GM19035 (cell line): ENCODE data around the gene MIPEP.
A peak's percentile ranks its signal among the peaks of the same experiment; 100 is the strongest.

Experiments used
- ATAC-seq: cut with Tn5 transposase; IDR thresholded peaks from one replicate; pipeline ENCODE4 v1.9.1; 2021; ENCODE audit not compliant: unreplicated experiment

MIPEP gene

DNA sequence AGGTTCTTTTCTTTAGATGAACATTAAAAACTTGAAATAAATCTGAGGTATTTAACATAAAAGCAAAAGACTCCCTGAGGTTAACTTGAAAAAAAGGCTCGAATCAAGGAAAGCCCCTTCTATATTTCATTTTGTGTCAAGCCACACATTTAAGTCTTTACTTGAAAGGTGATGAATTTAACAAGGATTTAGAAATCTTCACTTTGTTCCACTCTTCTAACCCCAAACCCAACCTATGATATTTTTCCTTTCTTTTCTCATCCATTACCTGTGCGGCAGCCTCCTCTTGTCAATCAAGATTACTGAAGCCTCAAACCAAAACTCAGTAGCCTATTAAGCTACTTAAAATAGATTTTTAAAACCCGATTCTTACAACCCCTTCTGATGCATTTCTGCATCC, 33.8 kb downstream of the MIPEP start:
- no peak for ATAC-seq

DNA sequence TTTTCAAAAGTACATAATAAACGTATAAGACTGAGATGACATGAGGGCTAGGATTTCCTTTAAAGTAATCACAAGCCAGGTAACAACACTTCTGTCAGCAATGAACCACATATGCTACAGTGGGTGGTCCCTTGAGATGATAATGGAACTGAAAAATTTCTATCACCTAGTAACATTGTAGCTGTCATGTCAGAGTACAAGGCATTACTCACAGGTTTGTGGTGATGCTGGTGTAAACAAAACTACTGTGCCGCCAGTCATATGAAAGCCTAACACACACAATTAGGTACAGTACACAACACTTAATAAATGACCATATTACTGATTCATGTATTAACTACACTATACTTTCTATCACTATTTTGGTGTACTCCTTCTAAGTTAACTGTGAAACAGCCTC, 36.8 kb downstream of the MIPEP start:
- ATAC-seq: no peak

DNA sequence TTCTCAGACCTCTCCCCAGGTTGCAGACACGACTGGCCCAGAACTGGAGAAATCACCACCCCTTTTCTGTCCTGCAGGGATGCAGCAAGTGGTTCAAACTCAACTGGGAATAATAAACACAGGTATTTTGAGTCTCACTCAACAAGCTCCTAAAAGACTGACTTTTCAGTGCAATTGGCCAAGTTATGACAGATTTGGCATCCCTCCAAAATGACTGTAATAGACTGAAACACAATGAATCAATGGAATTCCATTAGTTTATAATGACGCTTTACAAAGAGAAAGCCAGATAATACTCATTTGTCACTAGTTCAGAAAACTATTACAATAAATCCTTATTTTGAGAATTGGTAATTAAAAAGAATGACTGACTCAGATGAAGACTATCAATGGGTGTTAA, 38.1 kb downstream of the MIPEP start:
- no peak for ATAC-seq

DNA sequence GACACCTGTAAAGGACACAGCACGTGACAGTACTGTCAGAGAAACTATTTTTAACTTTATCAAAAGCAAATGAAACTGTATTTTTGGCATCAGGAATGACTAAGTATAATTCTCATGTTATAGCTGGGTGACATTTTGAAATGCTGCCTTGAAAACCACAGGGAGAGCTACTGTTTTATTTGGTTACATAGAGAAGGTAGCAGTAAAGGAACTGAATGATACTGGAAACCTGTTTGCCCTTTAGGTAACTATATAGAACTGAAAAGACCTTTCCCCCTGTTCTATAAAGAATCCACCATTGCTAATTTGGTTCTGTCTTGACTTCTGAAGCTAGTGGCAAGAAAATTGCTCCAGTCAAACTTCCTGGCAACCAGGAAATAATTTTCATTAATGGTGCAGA, 39.1 kb downstream of the MIPEP start:
- ATAC-seq: no peak

GRCh38 chr13:23849670-23850069, 39.5 kb downstream of the MIPEP start:
- ATAC-seq: no peak

DNA sequence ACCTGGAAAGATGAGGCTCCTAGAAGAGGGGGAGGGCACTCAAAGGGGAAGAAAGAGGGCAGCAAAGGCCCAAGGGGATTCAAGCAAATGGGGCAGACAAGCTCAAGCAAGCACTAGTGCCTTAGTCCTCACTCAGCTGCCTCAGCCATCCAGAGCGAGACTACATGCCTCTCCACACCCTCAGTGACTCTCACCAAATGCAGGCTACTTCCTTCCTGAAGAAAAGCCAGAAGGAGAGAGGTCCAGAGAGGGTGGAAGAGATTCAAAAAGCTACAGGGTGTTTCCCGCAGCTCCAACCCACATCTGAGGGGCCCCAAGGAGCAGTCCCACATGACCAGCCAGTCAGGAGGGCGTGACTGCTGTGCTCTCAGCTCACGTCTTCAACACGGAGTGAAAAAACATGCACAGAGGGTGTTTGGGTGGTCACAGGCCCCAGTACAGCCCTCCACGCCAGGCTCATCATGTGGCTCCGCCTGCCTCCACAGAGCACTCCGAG, 40.5 kb downstream of the MIPEP start:
- ATAC-seq: no peak

DNA sequence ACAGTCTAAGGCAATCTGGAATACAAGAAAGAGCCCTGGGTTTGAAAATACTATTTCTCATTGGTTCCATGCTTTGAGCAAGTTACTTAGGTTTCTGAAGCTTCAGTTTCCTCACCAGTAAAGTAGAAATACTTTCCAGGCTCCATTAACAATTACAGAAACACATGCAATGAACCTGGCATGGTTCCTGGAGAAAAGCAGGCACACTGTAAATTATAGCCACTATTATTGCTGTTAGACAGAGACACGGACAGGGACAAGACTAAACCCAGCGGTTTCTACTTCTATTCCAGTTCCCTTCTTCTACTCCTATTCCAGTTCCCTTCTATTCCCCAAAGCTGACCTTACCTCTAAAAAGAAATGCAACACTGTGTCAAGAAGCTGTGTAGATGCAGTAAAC, 41.2 kb downstream of the MIPEP start:
- no peak for ATAC-seq

DNA sequence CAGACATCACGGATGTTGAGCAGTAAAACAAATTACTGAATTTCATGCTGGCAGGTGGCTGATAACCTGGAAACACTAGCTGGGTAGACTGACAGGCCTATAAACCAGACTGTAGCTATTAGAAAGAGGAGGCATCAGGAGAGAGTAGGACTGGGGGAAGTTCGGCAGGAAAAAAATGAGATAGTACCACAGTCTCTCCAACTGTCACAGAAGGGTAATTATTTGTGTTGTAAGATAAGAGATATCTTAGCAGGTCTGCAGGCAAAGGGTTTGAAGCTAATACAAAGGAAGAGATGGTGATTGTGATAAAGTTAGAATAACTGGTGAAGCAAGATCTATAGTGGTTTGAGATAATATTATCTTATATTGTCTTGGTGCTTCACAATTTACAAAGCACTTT, 41.7 kb downstream of the MIPEP start:
- ATAC-seq: no peak

DNA sequence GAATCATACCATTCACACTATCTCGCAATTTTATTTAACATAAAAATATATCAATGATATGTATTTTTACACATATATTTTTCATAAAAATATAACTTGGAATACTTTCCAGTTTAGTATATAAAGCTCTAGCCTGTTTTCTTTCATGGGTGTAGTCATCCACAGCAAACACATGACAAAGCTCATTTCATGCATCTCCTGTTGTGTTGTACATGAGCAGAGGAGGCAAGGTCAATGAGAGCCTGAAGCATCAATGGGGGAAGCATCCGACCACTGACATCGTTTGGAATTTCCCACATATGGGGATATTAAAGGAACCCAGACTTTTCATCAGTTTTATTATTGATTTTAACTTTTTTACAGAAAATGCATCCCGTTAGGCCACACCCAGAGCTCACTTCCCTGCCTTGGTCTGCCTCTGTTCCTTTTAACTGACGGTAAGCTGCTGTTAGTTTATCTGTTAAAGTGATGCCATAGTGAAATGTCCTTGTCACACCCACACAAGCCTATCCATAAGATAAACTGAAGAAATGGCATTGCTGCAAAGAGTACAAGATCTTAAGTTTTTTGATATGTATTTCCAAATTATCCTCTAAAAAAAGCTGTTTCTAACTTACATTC, 44.0 kb downstream of the MIPEP start:
- peak; percentile 21 for ATAC-seq

GRCh38 chr13:23844132-23844531, 45.1 kb downstream of the MIPEP start:
- no peak for ATAC-seq

- ATAC-seq: no peak
Observed at GRCh38 chr13:23843436-23843835, 45.8 kb downstream of the MIPEP start.

DNA sequence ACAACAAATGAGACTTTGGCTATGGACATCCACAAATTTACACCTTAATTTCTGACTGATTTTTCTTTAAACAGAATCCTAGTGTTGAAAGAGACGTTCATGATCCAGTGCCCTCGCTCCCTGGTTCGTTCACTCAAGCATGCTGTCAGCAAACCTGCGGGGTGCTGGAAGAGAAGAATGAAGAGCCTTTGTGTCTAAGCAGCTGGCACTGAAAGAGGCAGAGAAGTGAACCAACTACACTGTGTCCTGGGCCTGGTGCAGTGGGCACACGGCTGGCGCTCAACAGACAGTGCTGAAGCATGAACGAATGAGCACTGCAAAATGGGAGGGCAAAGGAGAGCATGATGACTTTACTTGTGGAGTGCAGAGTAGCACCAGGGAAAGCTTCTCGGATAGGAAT, 46.8 kb downstream of the MIPEP start:
- no peak for ATAC-seq

- no peak for ATAC-seq
Observed at GRCh38 chr13:23833733-23834611, 55.2 kb downstream of the MIPEP start.

- ATAC-seq: no peak
Observed at GRCh38 chr13:23828866-23829265, 60.3 kb downstream of the MIPEP start.

DNA sequence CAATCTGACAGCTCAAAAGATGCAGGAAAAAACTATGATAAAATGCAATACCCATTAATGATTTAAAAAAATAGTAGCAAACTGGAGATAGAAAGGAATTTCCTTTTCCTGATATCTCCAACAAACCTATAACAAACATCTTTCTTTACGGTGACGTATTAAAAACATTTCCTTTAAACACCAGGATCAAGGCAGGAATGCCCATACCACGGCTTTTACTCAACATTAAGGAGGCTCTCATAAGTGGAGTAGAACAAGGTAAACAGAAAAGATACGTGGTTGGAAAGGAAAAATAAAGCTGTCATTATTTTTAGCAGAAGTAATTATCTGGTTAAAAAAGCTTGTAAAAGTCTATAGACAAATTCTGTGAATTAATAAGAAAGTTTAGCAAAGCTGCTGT, 61.1 kb downstream of the MIPEP start:
- no peak for ATAC-seq

DNA sequence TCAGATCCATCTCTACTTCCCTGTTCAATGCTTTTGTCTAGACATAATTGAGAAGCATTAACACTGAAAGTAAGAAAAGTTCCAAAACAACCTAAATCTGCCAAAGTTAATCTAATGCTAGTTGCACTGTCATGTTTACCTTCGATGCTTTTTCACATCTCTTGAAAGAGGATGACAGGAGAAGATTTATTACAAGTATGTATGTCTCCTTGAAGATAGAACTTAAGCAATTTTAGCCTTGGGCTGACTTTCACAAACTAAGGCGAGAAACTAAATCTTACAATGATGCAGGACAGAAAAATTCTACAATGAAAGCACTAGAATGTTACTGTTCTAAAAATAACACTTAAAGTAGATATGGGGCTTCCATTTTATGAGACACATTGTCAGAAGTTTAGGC, 64.0 kb downstream of the MIPEP start:
- no peak for ATAC-seq

DNA sequence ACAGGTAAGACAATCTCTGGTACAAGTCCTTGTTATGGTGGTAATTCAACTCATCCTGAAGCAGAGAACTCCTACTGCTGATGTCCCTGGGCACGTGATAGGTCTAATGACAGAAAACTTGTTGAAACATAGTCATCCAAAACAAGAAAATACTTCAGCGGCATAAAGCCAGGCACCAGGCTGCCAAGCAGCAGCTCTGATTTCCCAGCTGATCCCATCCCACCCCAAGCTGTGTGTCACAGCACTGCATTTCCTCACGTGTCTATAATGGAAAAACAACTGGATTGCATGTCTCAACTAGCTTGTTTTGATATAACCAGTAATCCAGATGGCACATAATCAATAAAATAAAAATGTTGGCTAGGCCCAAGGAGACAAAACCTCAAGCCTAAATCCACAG, 64.8 kb downstream of the MIPEP start:
- ATAC-seq: no peak

DNA sequence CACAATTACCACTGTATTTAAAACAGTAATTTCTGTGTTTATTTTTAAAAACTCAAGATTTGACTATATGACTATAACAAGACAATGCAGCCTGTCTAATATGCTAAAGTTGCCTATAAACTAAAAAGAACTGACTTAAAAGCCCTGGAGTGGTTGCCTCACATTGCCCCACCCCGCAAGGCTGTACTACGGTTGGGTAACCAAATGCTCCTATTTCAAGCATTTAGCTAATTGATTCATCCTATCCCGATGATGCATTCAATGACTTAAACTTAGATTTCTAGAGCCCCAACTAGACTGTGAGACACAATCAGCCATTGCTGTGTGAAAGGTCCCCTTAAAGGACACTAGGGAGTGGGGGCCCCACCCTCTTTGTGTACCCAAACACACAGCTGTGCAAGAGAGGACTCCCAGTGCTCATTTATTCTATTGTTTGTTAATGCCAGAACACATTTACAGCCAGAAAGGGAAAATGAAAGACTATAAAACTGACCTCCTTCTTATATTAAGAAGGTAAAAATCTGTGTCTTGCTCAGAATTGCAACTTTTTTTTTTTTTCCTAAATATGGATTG, 66.9 kb downstream of the MIPEP start:
- ATAC-seq: no peak

GRCh38 chr13:23820530-23820929, 68.7 kb downstream of the MIPEP start:
- ATAC-seq: no peak

GRCh38 chr13:23817830-23818229, 71.4 kb downstream of the MIPEP start:
- ATAC-seq: no peak

GRCh38 chr13:23817136-23817535, 72.1 kb downstream of the MIPEP start:
- no peak for ATAC-seq

DNA sequence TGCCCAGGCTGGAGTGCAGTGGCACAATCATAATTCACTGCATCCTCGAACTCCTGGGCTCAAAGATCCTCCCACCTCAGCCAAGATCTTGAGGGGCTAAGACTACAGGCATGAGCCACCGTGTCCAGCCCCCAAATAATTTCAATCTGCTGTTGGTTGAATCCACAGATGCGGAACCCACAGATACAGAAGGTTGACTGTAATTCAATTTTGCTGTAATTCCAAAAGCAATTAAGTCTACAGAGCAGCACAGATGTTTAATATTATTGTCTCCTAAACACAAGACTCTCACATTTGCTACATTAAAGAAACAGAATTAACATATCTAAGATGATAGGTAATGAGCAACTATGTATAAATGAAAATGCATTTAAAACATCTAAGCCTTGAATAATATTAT, 75.6 kb downstream of the MIPEP start:
- ATAC-seq: no peak
